ENCODE results near the gene CCDC12.

GRCh38 chr3:46916799-46917198 is 59.7 kb downstream of the CCDC12 start:
- no peak for TF ChIP-seq CTCF (IDR thresholded peaks at IDR 0.05 in 2 of 3, conservative IDR thresholded peaks at IDR 0.05 in 1 of 3; ENCODE audit: borderline replicate concordance in 1 of 3, insufficient read depth in 1 of 3, low read depth in 2 of 3, low read length in 2 of 3)
- no peak for TF ChIP-seq SRF (IDR thresholded peaks at IDR 0.05; ENCODE audit: low read depth)
- no peak for TF ChIP-seq POLR2A (IDR thresholded peaks at IDR 0.05; ENCODE audit: borderline replicate concordance, extremely low read depth, insufficient read depth, insufficient read length)
- no peak; the same call in 1 of the 2 replicates for TF ChIP-seq POLR2AphosphoS5 (IDR thresholded peaks at IDR 0.05; ENCODE audit: low read depth, low read length)
- TF ChIP-seq RAD21 (IDR thresholded peaks at IDR 0.05; ENCODE audit: low read depth): no peak
- TF ChIP-seq ATF3 (IDR thresholded peaks at IDR 0.05): no peak
